Keratinocyte (primary cell): Measurements from ENCODE around the gene IRF2BP2.

Source experiments
- CTCF ChIP-seq, 3 experiments: IDR thresholded peaks in 1 of 3; conservative IDR thresholded peaks in 1 of 3; optimal IDR thresholded peaks in 1 of 3; 2 replicates in 2 of 3; 3 replicates in 1 of 3; pipeline versions ENCODE3 to v1.5.1; 2011; ENCODE audit warnings: low read length in 3 of 3, mild to moderate bottlenecking in 3 of 3, moderate library complexity in 2 of 3, control low read depth in 1 of 3, inconsistent platforms in 1 of 3; ENCODE audit not compliant: insufficient read depth in 2 of 3; ENCODE audit errors: extremely low read depth in 1 of 3
- EZH2 ChIP-seq: IDR thresholded peaks from one replicate; pipeline ENCODE4 v1.6.1; 2012; ENCODE audit warnings: inconsistent platforms, mild to moderate bottlenecking, low read length, moderate library complexity

- no peak for TF ChIP-seq CTCF (optimal IDR thresholded peaks at IDR 0.05 in 1 of 3, IDR thresholded peaks at IDR 0.05 in 1 of 3, conservative IDR thresholded peaks at IDR 0.05 in 1 of 3; ENCODE audit: extremely low read depth in 1 of 3, insufficient read depth in 2 of 3, low read length in 3 of 3)
- TF ChIP-seq EZH2 = no peak
These were observed 30.0 kb upstream of the IRF2BP2 start for GRCh38 chr1:234639961-234640360.
